ENCODE data around the gene GTF3C4.

The GTF3C4 gene

GRCh38 chr9:132730054-132731033 is 60.1 kb downstream of the GTF3C4 start:
- no peak for DNase-seq (ENCODE audit: low read depth)

- no peak for DNase-seq (ENCODE audit: low read depth)
Measured at GRCh38 chr9:132731230-132731629, 61.0 kb downstream of the GTF3C4 start.

- peak; percentile 44 for DNase-seq (ENCODE audit: low read depth)
Measured at GRCh38 chr9:132732326-132733259, 62.3 kb downstream of the GTF3C4 start.

GRCh38 chr9:132733260-132733815 is 63.1 kb downstream of the GTF3C4 start:
- DNase-seq (ENCODE audit: low read depth), result peak; percentile 8

GRCh38 chr9:132739710-132740310 is 69.5 kb downstream of the GTF3C4 start:
- no peak for DNase-seq (ENCODE audit: low read depth)

- no peak for DNase-seq (ENCODE audit: low read depth)
Measured at GRCh38 chr9:132740526-132741309, 70.5 kb downstream of the GTF3C4 start.

GRCh38 chr9:132742821-132743311 is 72.6 kb downstream of the GTF3C4 start:
- DNase-seq (ENCODE audit: low read depth), result no peak

- DNase-seq (ENCODE audit: low read depth), result no peak
Measured at GRCh38 chr9:132743931-132744479, 73.7 kb downstream of the GTF3C4 start.

All from iris pigment epithelial cell (primary cell).